ENCODE data around the gene LILRB2. TPM values are rescaled to one million over a fixed set of nuclear protein-coding genes. Genes with fewer than 3 reads are reported as not detected.
"Not testable (repeated sequence)": the region's sequence is repeated elsewhere in the genome, so short reads cannot be mapped to it uniquely, and the experiment has no call there.

LILRB2 gene
- total RNA-seq, 1 experiment from 2014 or later: not detected

DNA sequence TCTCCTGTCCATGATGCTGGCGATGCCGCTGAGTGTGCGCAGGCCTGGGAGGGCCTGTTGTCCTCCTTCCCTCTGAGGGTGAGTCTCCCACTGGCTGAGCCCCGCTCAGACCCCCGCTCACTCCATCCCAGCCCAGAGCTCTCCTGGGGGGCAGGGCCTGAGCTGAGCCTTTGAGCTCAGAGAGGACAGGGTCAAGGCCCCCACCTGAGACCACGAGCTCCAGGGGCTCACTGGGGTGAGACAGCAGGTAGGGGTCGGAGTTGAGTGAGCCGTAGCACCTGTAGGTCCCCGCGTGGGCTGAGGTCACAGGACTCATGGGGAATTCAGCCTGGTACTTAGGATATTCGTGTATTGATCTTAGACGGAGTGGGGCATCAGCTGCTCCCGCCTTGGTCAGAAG, 2.9 kb downstream of the LILRB2 start:
- H3K4ac ChIP-seq (ENCODE audit: low read depth, low read length); H3K23me2 ChIP-seq (ENCODE audit: insufficient read length, low read depth, low read length, poor library complexity, severe bottlenecking); H4K20me1 ChIP-seq (ENCODE audit: control insufficient read depth, insufficient read depth, insufficient read length); H2AFZ ChIP-seq (ENCODE audit: low read length); H3K14ac ChIP-seq (ENCODE audit: insufficient read depth, low read length); H3K23ac ChIP-seq (ENCODE audit: insufficient read length, low read depth, low read length); H3K18ac ChIP-seq (ENCODE audit: insufficient read length, low read depth, low read length); H4K8ac ChIP-seq (replicated peaks; ENCODE audit: insufficient read length, low read depth, low read length); H3K27ac ChIP-seq (ENCODE audit: insufficient read length, low read depth, low read length); H3K4me2 ChIP-seq (ENCODE audit: insufficient read depth, insufficient read length, low read length); H3K9ac ChIP-seq (ENCODE audit: extremely low read depth, insufficient read length, low read length); H2BK20ac ChIP-seq (ENCODE audit: low read depth, low read length, poor library complexity, severe bottlenecking); H3K27me3 ChIP-seq (ENCODE audit: insufficient read depth, low read length); H3T11ph ChIP-seq (ENCODE audit: low read length); H3K9me3 ChIP-seq (ENCODE audit: control insufficient read depth, low read depth, low read length); H2BK120ac ChIP-seq (ENCODE audit: low read depth, low read length, poor library complexity, severe bottlenecking); H3K4me3 Mint-ChIP-seq; H2BK15ac ChIP-seq (ENCODE audit: low read depth, low read length); H2BK12ac ChIP-seq (ENCODE audit: insufficient read length, low read depth, low read length); H3K4me1 Mint-ChIP-seq; H3K79me1 ChIP-seq (ENCODE audit: insufficient read depth, low read depth, low read length, poor library complexity, severe bottlenecking); H2BK5ac ChIP-seq (ENCODE audit: insufficient read length, low read length); H3K4me1 ChIP-seq (ENCODE audit: insufficient read depth, low read length); H4K91ac ChIP-seq (ENCODE audit: insufficient read length, low read depth, low read length); H3K36me3 Mint-ChIP-seq (ENCODE audit: insufficient read depth in 1 of 3, low read depth in 3 of 3); H4K5ac ChIP-seq (ENCODE audit: insufficient read length, low read depth, low read length); H2AK5ac ChIP-seq (ENCODE audit: insufficient read length, low read length); DNase-seq; H3K79me2 ChIP-seq (ENCODE audit: insufficient read depth, low read length); H3K27ac Mint-ChIP-seq; H3K56ac ChIP-seq (ENCODE audit: insufficient read length, low read depth, low read length): not testable (repeated sequence)
- Mint-ChIP-seq H3K27me3 (ENCODE audit: low read depth) (peaks cover 50% of the 10 kb centered on the region), H3K9me3 (peaks cover 0 to 47% of the 10 kb centered on the region in 2 experiments; a peak in 2 of 5 replicates)
- WGBS (ENCODE audit: extremely low coverage, insufficient read length, low lambda C conversion rate): no CpG with 5 or more reads among the region's 13 CpGs

DNA sequence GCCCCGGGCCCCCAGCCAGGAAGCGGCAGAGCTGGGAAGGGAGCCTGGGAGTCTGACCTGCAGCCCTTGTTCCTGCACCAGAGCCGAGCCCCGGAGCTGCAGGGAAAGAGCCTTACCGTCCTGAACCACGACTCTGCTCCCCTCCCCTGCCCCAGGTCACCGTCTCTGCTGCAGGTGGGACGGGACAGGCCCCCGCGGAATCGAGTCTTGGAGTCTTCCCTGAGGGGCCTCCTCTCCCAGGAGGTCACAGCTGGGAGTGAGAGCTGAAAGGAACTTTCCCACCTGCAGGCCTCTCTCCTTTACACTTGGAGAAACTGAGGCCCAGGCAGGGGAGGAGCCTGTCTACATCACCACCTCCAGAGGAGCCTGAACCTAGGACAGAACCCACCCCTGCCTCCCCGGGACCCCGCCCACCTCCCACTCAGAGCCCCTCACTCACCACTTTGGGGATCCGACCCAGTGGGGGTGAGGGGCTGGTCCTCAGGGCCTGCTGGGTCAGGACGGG, 3.7 kb downstream of the LILRB2 start:
- not testable (repeated sequence) for H4K91ac ChIP-seq (ENCODE audit: insufficient read length, low read depth, low read length); H2BK15ac ChIP-seq (ENCODE audit: low read depth, low read length); H3K14ac ChIP-seq (ENCODE audit: insufficient read depth, low read length); H3K9ac ChIP-seq (ENCODE audit: extremely low read depth, insufficient read length, low read length); H3K23ac ChIP-seq (ENCODE audit: insufficient read length, low read depth, low read length); H4K20me1 ChIP-seq (ENCODE audit: control insufficient read depth, insufficient read depth, insufficient read length); H3K4me2 ChIP-seq (ENCODE audit: insufficient read depth, insufficient read length, low read length); H3K4me1 Mint-ChIP-seq; H3K27ac Mint-ChIP-seq; H2BK5ac ChIP-seq (ENCODE audit: insufficient read length, low read length); H2AK5ac ChIP-seq (ENCODE audit: insufficient read length, low read length); H3K4me1 ChIP-seq (ENCODE audit: insufficient read depth, low read length); DNase-seq; H3K36me3 Mint-ChIP-seq (ENCODE audit: insufficient read depth in 1 of 3, low read depth in 3 of 3); H3K79me1 ChIP-seq (ENCODE audit: insufficient read depth, low read depth, low read length, poor library complexity, severe bottlenecking); H3K23me2 ChIP-seq (ENCODE audit: insufficient read length, low read depth, low read length, poor library complexity, severe bottlenecking); H3K27me3 ChIP-seq (ENCODE audit: insufficient read depth, low read length); H2BK12ac ChIP-seq (ENCODE audit: insufficient read length, low read depth, low read length); H4K8ac ChIP-seq (replicated peaks; ENCODE audit: insufficient read length, low read depth, low read length); H2BK20ac ChIP-seq (ENCODE audit: low read depth, low read length, poor library complexity, severe bottlenecking); H3K56ac ChIP-seq (ENCODE audit: insufficient read length, low read depth, low read length); H4K5ac ChIP-seq (ENCODE audit: insufficient read length, low read depth, low read length); H3T11ph ChIP-seq (ENCODE audit: low read length); H2BK120ac ChIP-seq (ENCODE audit: low read depth, low read length, poor library complexity, severe bottlenecking); H3K27ac ChIP-seq (ENCODE audit: insufficient read length, low read depth, low read length); H3K4me3 Mint-ChIP-seq; H3K9me3 ChIP-seq (ENCODE audit: control insufficient read depth, low read depth, low read length); H3K4ac ChIP-seq (ENCODE audit: low read depth, low read length); H2AFZ ChIP-seq (ENCODE audit: low read length); H3K79me2 ChIP-seq (ENCODE audit: insufficient read depth, low read length); H3K18ac ChIP-seq (ENCODE audit: insufficient read length, low read depth, low read length)
- WGBS (ENCODE audit: extremely low coverage, insufficient read length, low lambda C conversion rate): no CpG with 5 or more reads among the region's 15 CpGs
- peaks cover 48% of the 10 kb centered on the region for H3K27me3 Mint-ChIP-seq (ENCODE audit: low read depth)
- H3K9me3 Mint-ChIP-seq: peaks cover 0 to 44% of the 10 kb centered on the region in 2 experiments; a peak in 2 of 5 replicates
